HG03439 (cell line): ENCODE data around the gene COL4A2.
"Not testable (repeated sequence)": the region's sequence is repeated elsewhere in the genome, so short reads cannot be mapped to it uniquely, and the experiment has no call there.

Experiments
- ATAC-seq: cut with Tn5 transposase; IDR thresholded peaks from one replicate; pipeline ENCODE4 v1.9.1; 2021; ENCODE audit warnings: mild to moderate bottlenecking, moderate library complexity; ENCODE audit not compliant: unreplicated experiment

COL4A2 gene

GRCh38 chr13:110319774-110320509 is 12.9 kb downstream of the COL4A2 start:
- ATAC-seq, result no peak

GRCh38 chr13:110320645-110321044 is 13.6 kb downstream of the COL4A2 start:
- ATAC-seq, result no peak

GRCh38 chr13:110321573-110321972 is 14.5 kb downstream of the COL4A2 start:
- not testable (repeated sequence) for ATAC-seq

GRCh38 chr13:110322126-110322827 is 15.2 kb downstream of the COL4A2 start:
- ATAC-seq, result no peak

- no peak for ATAC-seq
Observed at GRCh38 chr13:110322828-110323171, 15.7 kb downstream of the COL4A2 start.

GRCh38 chr13:110323172-110323891 is 16.2 kb downstream of the COL4A2 start:
- ATAC-seq, result no peak

GRCh38 chr13:110324026-110324749 is 17.1 kb downstream of the COL4A2 start:
- no peak for ATAC-seq

- no peak for ATAC-seq
Observed at GRCh38 chr13:110326263-110326904, 19.3 kb downstream of the COL4A2 start.

- ATAC-seq, result no peak
Observed at GRCh38 chr13:110327051-110327721, 20.1 kb downstream of the COL4A2 start.

GRCh38 chr13:110328573-110328972 is 21.5 kb downstream of the COL4A2 start:
- ATAC-seq, result no peak

GRCh38 chr13:110329258-110329657 is 22.2 kb downstream of the COL4A2 start:
- no peak for ATAC-seq

GRCh38 chr13:110329798-110330461 is 22.8 kb downstream of the COL4A2 start:
- no peak for ATAC-seq

GRCh38 chr13:110330491-110331011 is 23.5 kb downstream of the COL4A2 start:
- no peak for ATAC-seq

GRCh38 chr13:110331362-110331761 is 24.3 kb downstream of the COL4A2 start:
- no peak for ATAC-seq

GRCh38 chr13:110332750-110333149 is 25.7 kb downstream of the COL4A2 start:
- ATAC-seq, result no peak

- no peak for ATAC-seq
Observed at GRCh38 chr13:110333837-110334236, 26.8 kb downstream of the COL4A2 start.

GRCh38 chr13:110334256-110334655 is 27.2 kb downstream of the COL4A2 start:
- no peak for ATAC-seq

- ATAC-seq, result no peak
Observed at GRCh38 chr13:110334841-110335490, 27.9 kb downstream of the COL4A2 start.

GRCh38 chr13:110336108-110336507 is 29.0 kb downstream of the COL4A2 start:
- no peak for ATAC-seq
